ENCODE measurements around the gene SLC4A11.

DNA sequence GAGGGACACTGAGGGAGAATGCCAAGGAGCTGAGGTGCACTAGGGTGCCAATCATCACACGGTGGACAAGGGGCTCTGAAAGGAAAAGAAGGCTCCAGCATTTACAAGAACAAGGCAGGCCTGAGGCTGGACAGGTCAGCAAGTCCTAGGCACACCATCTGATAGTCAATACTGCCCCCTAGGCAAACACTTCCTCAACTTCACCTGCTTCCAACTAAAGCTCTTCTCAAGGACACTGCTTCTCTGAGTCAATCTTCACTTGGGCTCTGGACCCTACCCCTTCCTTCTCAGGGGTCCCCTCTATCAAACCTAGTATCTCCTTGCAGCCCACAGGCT, 37.7 kb upstream of the SLC4A11 start:
- TF ChIP-seq, protein P1, sequence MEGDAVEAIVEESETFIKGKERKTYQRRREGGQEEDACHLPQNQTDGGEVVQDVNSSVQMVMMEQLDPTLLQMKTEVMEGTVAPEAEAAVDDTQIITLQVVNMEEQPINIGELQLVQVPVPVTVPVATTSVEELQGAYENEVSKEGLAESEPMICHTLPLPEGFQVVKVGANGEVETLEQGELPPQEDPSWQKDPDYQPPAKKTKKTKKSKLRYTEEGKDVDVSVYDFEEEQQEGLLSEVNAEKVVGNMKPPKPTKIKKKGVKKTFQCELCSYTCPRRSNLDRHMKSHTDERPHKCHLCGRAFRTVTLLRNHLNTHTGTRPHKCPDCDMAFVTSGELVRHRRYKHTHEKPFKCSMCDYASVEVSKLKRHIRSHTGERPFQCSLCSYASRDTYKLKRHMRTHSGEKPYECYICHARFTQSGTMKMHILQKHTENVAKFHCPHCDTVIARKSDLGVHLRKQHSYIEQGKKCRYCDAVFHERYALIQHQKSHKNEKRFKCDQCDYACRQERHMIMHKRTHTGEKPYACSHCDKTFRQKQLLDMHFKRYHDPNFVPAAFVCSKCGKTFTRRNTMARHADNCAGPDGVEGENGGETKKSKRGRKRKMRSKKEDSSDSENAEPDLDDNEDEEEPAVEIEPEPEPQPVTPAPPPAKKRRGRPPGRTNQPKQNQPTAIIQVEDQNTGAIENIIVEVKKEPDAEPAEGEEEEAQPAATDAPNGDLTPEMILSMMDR (IDR thresholded peaks at IDR 0.05; ENCODE audit: low read depth, low read length), result peak; percentile 47
- no peak for TF ChIP-seq MYC (IDR thresholded peaks at IDR 0.05; ENCODE audit: low read depth, low read length)
